ENCODE data around the gene ANKS1B.
"Not testable (repeated sequence)": the region's sequence is repeated elsewhere in the genome, so short reads cannot be mapped to it uniquely, and the experiment has no call there.

ANKS1B gene

GRCh38 chr12:99810718-99811593 lies 173.8 kb downstream of the ANKS1B start:
- Histone ChIP-seq H3K36me3 (replicated peaks) (no peaks in the 10 kb centered on the region), H3K4me3 (ENCODE audit: low read depth, low read length) (no peak overlapping the region), H3K27ac (no peak overlapping the region), H3K27me3 (replicated peaks) (no peaks in the 10 kb centered on the region)
- peak; percentile 12 for DNase-seq
- in situ Hi-C loops (cut with HindIII; ENCODE audit: low pct_ligation_motif_present, low sequenced_read_pairs), result no loop called here
- TF ChIP-seq CTCF (IDR thresholded peaks at IDR 0.05; ENCODE audit: low read depth, low read length, missing control alignments), result peak; percentile 4

- no peak overlapping the region for H3K27ac ChIP-seq
- H3K4me3 ChIP-seq (ENCODE audit: low read depth, low read length), result no peak overlapping the region
- DNase-seq, result no peak
- H3K27me3 ChIP-seq (replicated peaks), result no peaks in the 10 kb centered on the region
- H3K36me3 ChIP-seq (replicated peaks), result no peaks in the 10 kb centered on the region
- in situ Hi-C loops (cut with HindIII; ENCODE audit: low pct_ligation_motif_present, low sequenced_read_pairs), result no loop called here
- TF ChIP-seq CTCF (IDR thresholded peaks at IDR 0.05; ENCODE audit: low read depth, low read length, missing control alignments), result no peak
Measured at GRCh38 chr12:99809909-99810308, 174.8 kb downstream of the ANKS1B start.

GRCh38 chr12:99806304-99806703 lies 178.4 kb downstream of the ANKS1B start:
- Histone ChIP-seq H3K4me3 (ENCODE audit: low read depth, low read length) (no peak overlapping the region), H3K27ac (no peak overlapping the region), H3K36me3 (replicated peaks) (no peaks in the 10 kb centered on the region), H3K27me3 (replicated peaks) (no peaks in the 10 kb centered on the region)
- TF ChIP-seq CTCF (IDR thresholded peaks at IDR 0.05; ENCODE audit: low read depth, low read length, missing control alignments), result no peak
- no peak for DNase-seq
- in situ Hi-C loops (cut with HindIII; ENCODE audit: low pct_ligation_motif_present, low sequenced_read_pairs), result no loop called here

GRCh38 chr12:99804715-99805114 lies 180.0 kb downstream of the ANKS1B start:
- in situ Hi-C loops (cut with HindIII; ENCODE audit: low pct_ligation_motif_present, low sequenced_read_pairs), result no loop called here
- TF ChIP-seq CTCF (IDR thresholded peaks at IDR 0.05; ENCODE audit: low read depth, low read length, missing control alignments), result no peak

GRCh38 chr12:99800605-99801004 lies 184.1 kb downstream of the ANKS1B start:
- Histone ChIP-seq H3K27me3 (replicated peaks) (no peaks in the 10 kb centered on the region), H3K27ac (no peak overlapping the region), H3K4me3 (ENCODE audit: low read depth, low read length) (no peak overlapping the region), H3K36me3 (replicated peaks) (no peaks in the 10 kb centered on the region)
- in situ Hi-C loops (cut with HindIII; ENCODE audit: low pct_ligation_motif_present, low sequenced_read_pairs), result no loop called here
- no peak for TF ChIP-seq CTCF (IDR thresholded peaks at IDR 0.05; ENCODE audit: low read depth, low read length, missing control alignments)
- no peak for DNase-seq

More at GRCh38 chr12:99804715-99805114, 180.0 kb downstream of the ANKS1B start:
- no peak for DNase-seq
- H3K27ac ChIP-seq, result no peak overlapping the region
- no peak overlapping the region for H3K4me3 ChIP-seq (ENCODE audit: low read depth, low read length)
- no peaks in the 10 kb centered on the region for H3K36me3 ChIP-seq (replicated peaks)
- H3K27me3 ChIP-seq (replicated peaks), result no peaks in the 10 kb centered on the region

GRCh38 chr12:99797931-99798330 lies 186.8 kb downstream of the ANKS1B start:
- DNase-seq; H3K27me3 ChIP-seq (replicated peaks); H3K4me3 ChIP-seq (ENCODE audit: low read depth, low read length); H3K36me3 ChIP-seq (replicated peaks); in situ Hi-C loops (cut with HindIII; ENCODE audit: low pct_ligation_motif_present, low sequenced_read_pairs); H3K27ac ChIP-seq: not testable (repeated sequence)

All from brain microvascular endothelial cell (primary cell).